HG03139 (cell line): ENCODE results near the gene WDR72.
"Not testable (repeated sequence)": the region's sequence is repeated elsewhere in the genome, so short reads cannot be mapped to it uniquely, and the experiment has no call there.

Experiments
- ATAC-seq: cut with Tn5 transposase; IDR thresholded peaks from one replicate; pipeline ENCODE4 v1.9.1; 2021; ENCODE audit not compliant: unreplicated experiment

Gene WDR72

GRCh38 chr15:53710906-53711305 lies 48.6 kb downstream of the WDR72 start:
- no peak for ATAC-seq

GRCh38 chr15:53709821-53710220 lies 49.6 kb downstream of the WDR72 start:
- ATAC-seq = no peak

- ATAC-seq = no peak
Measured at GRCh38 chr15:53695365-53695764, 64.1 kb downstream of the WDR72 start.

- no peak for ATAC-seq
Measured at GRCh38 chr15:53694476-53694874, 65.0 kb downstream of the WDR72 start.

- ATAC-seq = no peak
Measured at GRCh38 chr15:53693729-53694475, 65.6 kb downstream of the WDR72 start.

- ATAC-seq = not testable (repeated sequence)
Measured at GRCh38 chr15:53684162-53684561, 75.3 kb downstream of the WDR72 start.

GRCh38 chr15:53681056-53681455 lies 78.4 kb downstream of the WDR72 start:
- ATAC-seq = no peak

- no peak for ATAC-seq
Measured at GRCh38 chr15:53675832-53676231, 83.6 kb downstream of the WDR72 start.

GRCh38 chr15:53671545-53671944 lies 87.9 kb downstream of the WDR72 start:
- no peak for ATAC-seq

GRCh38 chr15:53670701-53671100 lies 88.8 kb downstream of the WDR72 start:
- no peak for ATAC-seq

GRCh38 chr15:53665930-53666329 lies 93.5 kb downstream of the WDR72 start:
- ATAC-seq = no peak

GRCh38 chr15:53658827-53659555 lies 100.5 kb downstream of the WDR72 start:
- ATAC-seq = no peak

- ATAC-seq = no peak
Measured at GRCh38 chr15:53658255-53658654, 101.2 kb downstream of the WDR72 start.

GRCh38 chr15:53648934-53649333 lies 110.5 kb downstream of the WDR72 start:
- ATAC-seq = no peak

GRCh38 chr15:53644660-53645059 lies 114.8 kb downstream of the WDR72 start:
- ATAC-seq = no peak

GRCh38 chr15:53634517-53635106 lies 124.9 kb downstream of the WDR72 start:
- no peak for ATAC-seq

- ATAC-seq = no peak
Measured at GRCh38 chr15:53627279-53627678, 132.2 kb downstream of the WDR72 start.

GRCh38 chr15:53625962-53626845 lies 133.3 kb downstream of the WDR72 start:
- no peak for ATAC-seq

GRCh38 chr15:53625260-53625659 lies 134.2 kb downstream of the WDR72 start:
- ATAC-seq = no peak

GRCh38 chr15:53618461-53618860 lies 141.0 kb downstream of the WDR72 start:
- ATAC-seq = no peak
